Hippocampal formation (tissue), 2 donors: Measurements from ENCODE around the gene ADH5.
"Not testable (repeated sequence)": the region's sequence is repeated elsewhere in the genome, so short reads cannot be mapped to it uniquely, and the experiment has no call there.

Experiments used
- DNase-seq, 2 donors: peaks; one replicate each; lab custom pipeline; 2025; lab: John Stamatoyannopoulos, UW

ADH5 gene

GRCh38 chr4:99088481-99089365 lies at the start of gene ADH5:
Gene ADH5, minus strand, starts transcription at chr4:99088788. Its CDS starts 88 bp downstream, at chr4:99088700.
- DNase-seq = peak; percentile 63 to 79

GRCh38 chr4:99136329-99136728 lies 47.7 kb upstream of the ADH5 start:
- no peak for DNase-seq

DNA sequence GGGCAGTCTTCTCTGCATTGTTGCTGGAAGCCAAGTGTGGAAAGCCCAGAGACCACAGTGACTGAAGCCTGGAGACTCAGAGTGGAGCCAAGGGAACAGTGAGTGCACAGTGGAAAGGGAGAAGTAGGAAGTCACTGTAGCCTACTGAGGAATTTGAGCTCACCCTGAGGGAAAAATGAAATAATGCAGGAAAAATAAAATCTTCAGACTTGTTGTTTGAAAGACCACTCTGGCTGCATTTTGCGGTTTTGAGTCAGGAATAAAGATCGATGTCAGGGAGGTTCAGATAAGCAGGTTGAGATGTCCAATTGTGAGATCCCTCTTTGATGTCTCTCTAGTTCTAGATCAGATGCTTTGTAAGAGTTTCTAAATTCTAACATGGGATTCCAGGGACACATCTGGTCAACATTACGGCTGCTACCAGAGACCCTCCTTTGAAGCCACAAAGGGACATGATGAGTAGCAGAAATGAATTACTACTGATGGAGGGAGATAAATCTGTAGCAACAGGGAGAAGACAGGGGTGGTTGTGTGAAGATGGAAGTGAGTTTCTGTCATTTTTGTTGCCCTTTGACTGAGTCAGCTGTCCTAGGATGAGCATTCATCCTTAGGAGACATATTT lies 47.1 kb upstream of the ADH5 start:
- DNase-seq = no peak

DNA sequence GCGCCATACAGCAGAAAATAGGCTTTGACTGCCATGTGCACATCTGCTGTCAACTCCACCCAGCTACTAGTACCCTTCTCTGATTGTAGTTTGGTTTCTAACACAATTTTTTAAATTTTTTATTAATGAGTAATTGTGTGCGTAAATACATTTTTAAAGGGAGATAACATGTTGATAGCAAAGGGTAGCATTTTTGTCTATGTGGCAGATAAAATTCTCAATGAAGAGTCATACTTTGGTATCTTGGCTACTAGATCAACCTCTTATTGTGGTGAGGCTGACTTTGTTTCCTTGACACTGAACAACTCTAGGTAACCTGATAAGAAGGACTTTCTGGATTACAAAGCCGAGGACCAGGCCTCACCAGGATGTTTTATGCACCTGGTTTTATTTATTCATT lies 46.0 kb upstream of the ADH5 start:
- no peak for DNase-seq

- DNase-seq = no peak
Measured at GRCh38 chr4:99131378-99131777, 42.8 kb upstream of the ADH5 start.

- no peak for DNase-seq
Measured at GRCh38 chr4:99126376-99126775, 37.8 kb upstream of the ADH5 start.

DNA sequence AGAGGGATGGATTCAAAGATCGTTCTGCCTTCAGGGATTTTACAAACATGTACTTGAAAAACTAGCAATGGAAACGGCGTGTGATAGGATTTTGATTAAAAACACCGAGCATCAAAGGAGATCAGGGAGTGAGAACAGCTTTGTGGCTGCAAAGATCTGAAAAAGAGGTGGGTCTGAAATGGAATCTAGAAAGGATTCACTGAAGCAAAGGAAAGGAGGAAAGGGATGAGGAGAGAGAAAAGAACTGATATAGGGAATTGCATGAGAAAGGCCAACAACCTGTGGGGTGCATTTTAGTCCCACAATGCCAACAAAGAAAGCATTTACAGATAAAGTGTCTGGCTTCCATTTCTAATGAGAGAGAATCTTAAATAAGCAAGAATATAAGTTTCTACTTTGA lies 32.4 kb upstream of the ADH5 start:
- DNase-seq = no peak

- no peak for DNase-seq
Measured at GRCh38 chr4:99120501-99120900, 31.9 kb upstream of the ADH5 start.

DNA sequence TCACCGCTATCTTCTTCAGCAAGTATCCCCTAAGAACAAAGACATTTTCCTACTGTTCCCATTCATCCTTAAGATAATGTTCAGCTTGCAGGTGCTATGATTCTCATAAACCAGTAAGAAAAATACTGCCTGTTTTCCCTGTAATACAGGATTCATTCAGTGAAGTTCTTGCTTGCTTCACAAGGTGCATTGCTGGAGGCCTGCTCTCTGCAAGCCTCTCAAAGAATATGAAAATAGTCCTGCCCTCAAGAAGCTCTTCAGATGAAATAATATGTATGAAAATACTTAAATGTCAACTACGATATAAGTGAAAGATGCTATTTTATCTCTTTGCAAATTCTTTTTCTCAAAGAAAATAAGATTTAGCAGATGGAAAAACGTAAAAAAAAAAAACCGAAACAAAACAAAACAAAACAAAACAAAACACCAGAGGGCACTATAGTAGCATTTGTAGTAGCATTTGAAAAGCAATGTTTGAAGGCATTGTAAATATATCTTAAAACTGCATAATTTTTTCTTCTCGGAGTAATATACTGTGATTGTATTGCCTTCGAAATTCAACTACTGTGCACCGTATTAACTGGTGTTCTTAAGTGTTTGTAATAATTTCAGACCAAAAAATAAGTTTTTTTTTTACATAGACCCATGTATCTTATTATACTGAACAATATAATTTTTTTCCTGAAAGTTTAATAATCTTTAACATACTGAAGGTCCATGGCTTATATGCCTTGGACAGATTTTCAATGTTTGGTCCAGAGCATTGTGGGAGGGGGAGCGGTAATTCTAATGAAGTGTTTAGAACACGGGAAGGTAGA lies 29.5 kb upstream of the ADH5 start:
- DNase-seq = peak in 1 of 2 donors; percentile 26

GRCh38 chr4:99117122-99117841 lies 28.7 kb upstream of the ADH5 start:
- not testable (repeated sequence) for DNase-seq

DNA sequence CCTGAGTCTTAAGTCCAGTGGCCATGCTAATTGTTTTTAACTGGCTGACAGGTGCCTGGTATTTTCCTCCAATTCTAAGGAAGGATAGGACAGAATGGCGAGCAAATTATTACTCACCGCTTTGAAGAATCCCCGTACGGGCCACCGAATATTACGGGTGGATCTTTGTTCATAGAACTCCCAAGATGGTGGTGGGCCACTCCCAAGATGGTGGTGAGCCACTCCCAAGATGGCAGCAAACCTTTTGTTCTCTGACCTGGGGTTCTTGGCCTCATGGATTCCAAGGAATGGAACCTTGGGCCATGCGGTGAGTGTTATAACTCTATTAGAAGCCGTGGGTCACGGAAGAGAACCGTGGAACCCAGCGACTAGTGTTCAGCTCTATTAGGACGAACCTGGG lies 20.7 kb upstream of the ADH5 start:
- not testable (repeated sequence) for DNase-seq

DNA sequence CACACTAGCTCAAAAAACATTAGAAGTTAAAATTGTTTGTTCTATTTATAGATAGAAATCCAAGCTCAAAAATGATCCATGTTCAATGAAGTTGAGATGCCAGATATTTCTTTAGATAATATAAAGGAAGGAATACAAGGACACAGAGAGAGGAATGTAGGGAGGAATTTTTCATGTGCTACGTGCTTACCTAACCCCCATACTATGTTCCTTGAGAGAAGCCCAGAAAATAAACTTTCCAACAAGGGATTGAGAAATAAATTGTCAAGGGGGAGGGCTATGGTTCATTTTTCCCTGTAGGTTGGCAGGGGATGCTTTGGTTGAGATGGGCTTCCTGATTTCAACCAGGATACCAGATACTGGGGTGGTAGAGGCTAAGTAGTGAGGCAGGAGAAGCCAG lies 15.6 kb upstream of the ADH5 start:
- DNase-seq = no peak

- no peak for DNase-seq
Measured at GRCh38 chr4:99103166-99103565, 14.6 kb upstream of the ADH5 start.

GRCh38 chr4:99102634-99103033 lies 14.0 kb upstream of the ADH5 start:
- DNase-seq = no peak

DNA sequence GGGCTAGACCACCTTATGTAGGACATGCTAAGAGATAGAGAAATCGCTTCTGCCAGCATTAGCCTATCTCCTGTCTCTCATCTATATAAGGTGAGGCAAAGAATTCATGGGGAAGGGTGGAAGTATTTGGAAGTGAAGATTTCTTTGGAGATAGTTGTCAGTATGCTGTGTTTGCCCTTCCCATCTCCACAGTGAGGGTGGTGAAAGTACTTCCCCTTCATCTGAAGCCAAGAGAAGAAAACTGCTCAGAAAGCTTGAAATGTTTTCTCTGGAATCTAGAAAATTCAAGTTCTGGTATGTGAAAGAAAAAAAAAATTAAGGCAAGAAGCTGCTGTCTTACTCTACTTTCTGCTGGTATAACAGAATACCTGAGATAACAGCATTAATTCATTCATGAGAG lies 12.3 kb upstream of the ADH5 start:
- no peak for DNase-seq

DNA sequence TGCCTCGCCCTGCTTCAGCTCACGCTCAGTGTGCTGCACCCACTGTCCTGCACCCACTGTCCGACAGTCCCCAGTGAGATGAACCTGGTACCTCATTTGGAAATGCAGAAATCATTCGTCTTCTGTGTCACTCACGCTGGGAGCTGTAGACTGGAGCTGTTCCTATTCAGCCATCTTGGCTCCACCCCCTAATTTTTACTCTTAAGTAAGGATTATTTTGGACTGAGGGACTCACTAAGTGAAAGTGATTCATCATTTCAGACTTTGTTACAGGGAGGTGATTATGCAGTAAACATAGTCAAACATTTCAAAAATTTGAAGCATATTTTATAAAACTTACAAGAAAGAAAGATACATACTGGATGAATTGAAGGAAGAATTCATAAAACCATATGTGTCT lies 11.2 kb upstream of the ADH5 start:
- DNase-seq = not testable (repeated sequence)

DNA sequence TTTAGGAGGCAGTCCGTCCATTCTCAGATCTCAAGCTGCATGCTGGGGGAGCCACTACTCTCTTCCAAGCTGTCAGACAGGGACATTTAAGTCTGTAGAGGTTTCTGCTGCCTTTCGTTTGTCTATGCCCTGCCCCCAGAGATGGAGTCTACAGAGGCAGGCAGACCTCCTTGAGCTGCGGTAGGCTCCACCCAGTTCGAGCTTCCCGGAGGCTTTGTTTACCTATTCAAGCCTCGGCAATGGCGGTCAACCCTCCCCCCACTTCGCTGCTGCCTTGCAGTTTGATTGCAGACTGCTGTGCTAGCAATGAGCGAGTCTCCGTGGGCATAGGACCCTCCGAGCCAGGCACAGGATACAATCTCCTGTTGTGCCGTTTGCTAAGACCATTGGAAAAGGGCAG lies 10.7 kb upstream of the ADH5 start:
- no peak for DNase-seq

DNA sequence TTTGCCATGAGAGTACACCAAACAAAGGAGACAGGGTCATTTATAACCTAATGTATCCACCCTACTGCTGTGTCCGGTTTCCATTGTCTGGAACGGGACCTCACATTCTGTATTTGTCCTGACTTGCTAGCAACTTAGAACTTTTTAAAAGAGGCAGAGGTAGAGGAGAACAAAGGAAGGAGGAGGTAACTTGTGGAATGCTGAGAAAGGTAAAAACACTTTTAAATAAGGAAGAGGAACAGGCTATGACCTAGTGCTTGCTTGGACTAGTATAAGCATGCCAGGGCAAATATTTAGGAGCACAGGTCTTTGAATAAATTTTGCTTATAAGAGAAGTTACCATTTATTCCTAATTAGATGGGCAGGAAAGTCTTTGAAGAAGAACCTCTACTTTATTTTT lies 3.3 kb upstream of the ADH5 start:
- not testable (repeated sequence) for DNase-seq

DNA sequence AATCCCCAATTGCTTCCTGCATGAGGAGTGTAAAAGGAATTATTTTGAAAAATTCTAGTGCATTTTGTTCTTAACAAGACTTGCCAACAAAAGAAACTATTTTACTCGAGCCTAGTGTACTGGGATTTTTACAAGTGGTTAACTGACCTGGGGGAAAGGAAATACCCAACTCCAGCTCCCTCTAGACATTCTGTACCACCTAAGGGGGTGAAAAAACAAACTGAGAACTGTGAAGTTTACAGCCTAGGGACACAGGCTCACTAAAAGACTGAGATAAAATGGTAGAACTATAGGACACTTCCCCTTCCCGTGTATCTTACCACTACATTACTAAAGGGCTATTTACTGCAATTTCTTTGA lies 2.6 kb upstream of the ADH5 start:
- DNase-seq = no peak

DNA sequence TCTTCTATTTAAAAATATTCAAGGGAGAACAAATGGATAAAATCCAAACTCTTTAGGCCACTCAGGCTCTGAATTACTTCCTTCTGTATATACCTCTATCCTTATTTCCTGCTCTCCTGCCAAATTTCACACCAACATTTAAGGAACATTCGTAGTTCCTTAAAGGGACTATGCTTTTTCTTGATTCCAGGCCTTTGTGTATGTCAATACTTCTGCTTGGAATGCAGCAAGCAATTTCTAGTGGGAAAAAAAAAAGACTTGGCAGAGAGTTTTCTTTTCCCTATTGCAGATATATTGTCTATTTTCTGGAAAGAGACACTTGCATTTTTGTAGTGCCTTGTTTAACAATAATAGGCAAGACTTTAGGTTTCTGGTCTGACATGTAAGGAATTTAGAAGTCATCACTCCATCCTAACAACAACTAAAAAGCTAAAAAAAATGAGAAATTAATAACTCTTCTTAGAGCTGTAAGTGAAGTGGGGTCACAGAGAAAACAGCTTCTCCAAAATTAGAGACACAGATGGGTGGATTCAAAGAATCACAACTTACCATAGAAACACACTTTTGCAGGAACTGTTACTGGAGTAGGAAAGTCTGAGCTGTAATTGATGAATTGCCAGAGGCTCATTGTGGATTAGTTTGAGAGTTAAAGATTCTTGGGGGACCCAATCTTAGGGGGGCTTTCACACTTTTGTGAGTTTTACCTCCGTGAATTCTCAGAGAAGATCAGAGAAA lies 2.1 kb upstream of the ADH5 start:
- no peak for DNase-seq

- peak; percentile 58 to 68 for DNase-seq
Measured at GRCh38 chr4:99088023-99088449, 552 bp downstream of the ADH5 start.
